ENCODE results near the gene GTF3C5. TPM values are rescaled to one million over a fixed set of nuclear protein-coding genes. Genes with fewer than 3 reads are reported as not detected.
"Not testable (repeated sequence)": the region's sequence is repeated elsewhere in the genome, so short reads cannot be mapped to it uniquely, and the experiment has no call there.

Gene GTF3C5
- total RNA-seq, 1 donor from 2014 or later, result 77.9 TPM

DNA sequence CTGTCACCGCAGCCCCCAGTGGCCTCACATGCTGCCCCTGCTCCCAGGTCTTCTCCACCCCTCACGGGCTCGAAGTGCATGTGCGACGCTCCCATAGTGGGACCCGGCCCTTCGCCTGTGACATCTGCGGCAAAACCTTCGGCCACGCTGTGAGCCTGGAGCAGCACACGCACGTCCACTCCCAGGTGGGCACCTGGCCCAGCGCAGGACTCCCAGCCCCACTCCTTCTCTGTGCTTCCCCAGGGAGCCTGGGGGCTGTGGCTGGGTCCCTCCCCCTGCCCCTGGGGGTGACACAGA, 41.8 kb upstream of the GTF3C5 start:
- Histone ChIP-seq H3K9me3 (ENCODE audit: low read depth) (no peaks in the 10 kb centered on the region), H3K27me3 (no peaks in the 10 kb centered on the region), H3K79me2 (ENCODE audit: low read depth) (no peaks in the 10 kb centered on the region), H3K4me3 (no peak overlapping the region), H4K20me1 (ENCODE audit: low read depth) (no peaks in the 10 kb centered on the region), H3K36me3 (no peaks in the 10 kb centered on the region), H3F3A (ENCODE audit: low read depth) (no peaks in the 10 kb centered on the region), H3K27ac (no peak overlapping the region), H3K4me2 (no peak overlapping the region), H3K4me1 (no peaks in the 10 kb centered on the region), H2AFZ (replicated peaks) (no peak overlapping the region), H3K9ac (no peak overlapping the region)
- TF ChIP-seq EZH2phosphoT487 (IDR thresholded peaks at IDR 0.05) (no peak), EZH2 (IDR thresholded peaks at IDR 0.05) (no peak)
- TF ChIP-seq, protein P1, sequence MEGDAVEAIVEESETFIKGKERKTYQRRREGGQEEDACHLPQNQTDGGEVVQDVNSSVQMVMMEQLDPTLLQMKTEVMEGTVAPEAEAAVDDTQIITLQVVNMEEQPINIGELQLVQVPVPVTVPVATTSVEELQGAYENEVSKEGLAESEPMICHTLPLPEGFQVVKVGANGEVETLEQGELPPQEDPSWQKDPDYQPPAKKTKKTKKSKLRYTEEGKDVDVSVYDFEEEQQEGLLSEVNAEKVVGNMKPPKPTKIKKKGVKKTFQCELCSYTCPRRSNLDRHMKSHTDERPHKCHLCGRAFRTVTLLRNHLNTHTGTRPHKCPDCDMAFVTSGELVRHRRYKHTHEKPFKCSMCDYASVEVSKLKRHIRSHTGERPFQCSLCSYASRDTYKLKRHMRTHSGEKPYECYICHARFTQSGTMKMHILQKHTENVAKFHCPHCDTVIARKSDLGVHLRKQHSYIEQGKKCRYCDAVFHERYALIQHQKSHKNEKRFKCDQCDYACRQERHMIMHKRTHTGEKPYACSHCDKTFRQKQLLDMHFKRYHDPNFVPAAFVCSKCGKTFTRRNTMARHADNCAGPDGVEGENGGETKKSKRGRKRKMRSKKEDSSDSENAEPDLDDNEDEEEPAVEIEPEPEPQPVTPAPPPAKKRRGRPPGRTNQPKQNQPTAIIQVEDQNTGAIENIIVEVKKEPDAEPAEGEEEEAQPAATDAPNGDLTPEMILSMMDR (IDR thresholded peaks at IDR 0.05), result no peak
- Mint-ChIP-seq H3K36me3 (no peaks in the 10 kb centered on the region), H3K27ac (no peak overlapping the region), H3K4me1 (peaks cover 2% of the 10 kb centered on the region), H3K27me3 (ENCODE audit: insufficient read depth, low read depth) (peaks cover 6% of the 10 kb centered on the region), H3K4me3 (no peak overlapping the region), H3K9me3 (peaks cover 2% of the 10 kb centered on the region)
- no peak for DNase-seq (ENCODE audit: low spot score)

GRCh38 chr9:132989414-132989996, 41.3 kb upstream of the GTF3C5 start:
- H3K36me3 Mint-ChIP-seq, result no peaks in the 10 kb centered on the region
- Histone ChIP-seq H3K9ac (no peak overlapping the region), H3K4me2 (no peak overlapping the region), H3K79me2 (ENCODE audit: low read depth) (no peaks in the 10 kb centered on the region), H3K27ac (no peak overlapping the region), H4K20me1 (ENCODE audit: low read depth) (no peaks in the 10 kb centered on the region), H3K9me3 (ENCODE audit: low read depth) (no peaks in the 10 kb centered on the region), H3K36me3 (no peaks in the 10 kb centered on the region), H3F3A (ENCODE audit: low read depth) (no peaks in the 10 kb centered on the region), H3K4me3 (no peak overlapping the region), H3K4me1 (peaks cover 4% of the 10 kb centered on the region), H3K27me3 (no peaks in the 10 kb centered on the region), H2AFZ (replicated peaks) (no peak overlapping the region)
- no peak for DNase-seq (ENCODE audit: low spot score)
- no peak overlapping the region for H3K4me3 Mint-ChIP-seq
- no peak for TF ChIP-seq EZH2phosphoT487 (IDR thresholded peaks at IDR 0.05)
- TF ChIP-seq, protein P1 (IDR thresholded peaks at IDR 0.05), result no peak
- no peak for TF ChIP-seq EZH2 (IDR thresholded peaks at IDR 0.05)
- no peak overlapping the region for H3K27ac Mint-ChIP-seq
- peaks cover 9% of the 10 kb centered on the region for H3K27me3 Mint-ChIP-seq (ENCODE audit: insufficient read depth, low read depth)
- peaks cover 2% of the 10 kb centered on the region for H3K9me3 Mint-ChIP-seq
- H3K4me1 Mint-ChIP-seq, result peaks cover 6% of the 10 kb centered on the region

GRCh38 chr9:132989998-132990557, 40.7 kb upstream of the GTF3C5 start:
- not testable (repeated sequence) for H4K20me1 ChIP-seq (ENCODE audit: low read depth); H2AFZ ChIP-seq (replicated peaks); H3K4me3 ChIP-seq; H3K9me3 Mint-ChIP-seq; H3K36me3 Mint-ChIP-seq; H3K27ac Mint-ChIP-seq; H3K4me1 ChIP-seq; H3K9me3 ChIP-seq (ENCODE audit: low read depth); H3K9ac ChIP-seq; H3K79me2 ChIP-seq (ENCODE audit: low read depth); H3K36me3 ChIP-seq; H3K27me3 ChIP-seq; H3K4me1 Mint-ChIP-seq; H3K4me2 ChIP-seq; DNase-seq (ENCODE audit: low spot score); H3F3A ChIP-seq (ENCODE audit: low read depth); H3K27ac ChIP-seq
- Mint-ChIP-seq H3K4me3 (peak overlapping the region; percentile 46), H3K27me3 (ENCODE audit: insufficient read depth, low read depth) (peaks cover 11% of the 10 kb centered on the region)

GRCh38 chr9:132990781-132991180, 40.0 kb upstream of the GTF3C5 start:
- Histone ChIP-seq H3K27ac (no peak overlapping the region), H3K36me3 (no peaks in the 10 kb centered on the region), H3F3A (ENCODE audit: low read depth) (no peaks in the 10 kb centered on the region), H3K4me1 (peaks cover 9% of the 10 kb centered on the region), H3K4me2 (no peak overlapping the region), H3K27me3 (no peaks in the 10 kb centered on the region), H3K4me3 (no peak overlapping the region), H2AFZ (replicated peaks) (no peak overlapping the region), H4K20me1 (ENCODE audit: low read depth) (no peaks in the 10 kb centered on the region), H3K79me2 (ENCODE audit: low read depth) (no peaks in the 10 kb centered on the region), H3K9ac (no peak overlapping the region), H3K9me3 (ENCODE audit: low read depth) (no peaks in the 10 kb centered on the region)
- Mint-ChIP-seq H3K27ac (no peak overlapping the region), H3K27me3 (ENCODE audit: insufficient read depth, low read depth) (peaks cover 13% of the 10 kb centered on the region), H3K36me3 (no peaks in the 10 kb centered on the region), H3K4me1 (peaks cover 8% of the 10 kb centered on the region), H3K9me3 (peaks cover 2% of the 10 kb centered on the region), H3K4me3 (no peak overlapping the region)
- DNase-seq (ENCODE audit: low spot score), result no peak
- TF ChIP-seq EZH2 (IDR thresholded peaks at IDR 0.05) (no peak), EZH2phosphoT487 (IDR thresholded peaks at IDR 0.05) (no peak)
- TF ChIP-seq, protein P1 (IDR thresholded peaks at IDR 0.05), result no peak
